ENCODE data around the gene R3HDM2. TPM values are rescaled to one million over a fixed set of nuclear protein-coding genes. Genes with fewer than 3 reads are reported as not detected.
"Not testable (repeated sequence)": the region's sequence is repeated elsewhere in the genome, so short reads cannot be mapped to it uniquely, and the experiment has no call there.

The R3HDM2 gene
- total RNA-seq, 2 donors from 2014 or later = 82.7 to 116 TPM

DNA sequence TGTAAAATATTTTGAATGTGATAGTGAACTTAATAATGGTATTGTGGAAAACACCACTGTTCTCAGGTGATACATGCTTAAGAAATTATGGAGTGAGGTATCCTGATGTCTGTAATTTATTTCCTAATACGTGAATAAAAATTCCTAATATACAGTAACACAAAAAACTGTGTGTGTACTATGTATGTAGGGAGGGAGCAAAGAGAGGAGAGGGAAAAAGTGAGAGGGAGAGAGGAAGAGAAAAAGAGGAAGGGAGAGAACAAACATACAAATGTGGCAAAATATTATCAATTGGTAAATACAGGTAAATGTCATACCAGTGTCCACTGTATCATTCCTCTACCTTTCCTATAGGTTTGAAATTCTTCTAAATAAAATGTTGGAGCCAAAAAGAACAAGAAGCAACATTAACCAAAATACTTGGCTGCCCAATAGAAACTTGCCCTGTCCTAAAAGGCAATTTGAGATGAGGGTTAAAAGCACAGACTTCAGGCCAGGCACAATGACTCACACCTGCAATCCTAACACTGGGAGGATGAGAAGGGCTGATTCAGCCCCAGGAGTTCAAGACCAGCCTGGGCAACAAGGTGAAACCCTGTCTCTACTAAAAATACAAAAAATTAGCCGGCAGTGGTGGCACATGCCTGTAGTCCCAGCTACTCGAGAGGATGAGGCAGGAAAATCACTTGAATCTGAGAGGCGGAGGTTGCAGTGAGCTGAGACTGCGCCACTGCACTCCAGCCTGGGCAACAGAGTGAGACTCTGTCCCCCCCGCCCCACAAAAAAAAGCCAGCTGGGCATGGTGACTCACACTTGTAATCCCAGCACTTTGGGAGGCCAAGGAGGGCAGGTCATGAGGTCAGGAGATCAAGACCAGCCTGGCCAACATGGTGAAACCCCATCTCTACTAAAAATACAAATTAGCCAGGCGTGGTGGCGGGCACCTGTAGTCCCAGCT, 14.5 kb downstream of the R3HDM2 start:
- Mint-ChIP-seq H3K36me3 (ENCODE audit: low read depth) (no peaks in the 10 kb centered on the region), H3K4me1 (peaks cover 5% of the 10 kb centered on the region), H3K4me3 (no peak overlapping the region), H3K9me3 (no peaks in the 10 kb centered on the region), H3K27me3 (ENCODE audit: insufficient read depth) (no peaks in the 10 kb centered on the region), H3K27ac (no peak overlapping the region)
- H3K4me3 ChIP-seq (ENCODE audit: low read length) = no peak overlapping the region
- TF ChIP-seq, protein P1, sequence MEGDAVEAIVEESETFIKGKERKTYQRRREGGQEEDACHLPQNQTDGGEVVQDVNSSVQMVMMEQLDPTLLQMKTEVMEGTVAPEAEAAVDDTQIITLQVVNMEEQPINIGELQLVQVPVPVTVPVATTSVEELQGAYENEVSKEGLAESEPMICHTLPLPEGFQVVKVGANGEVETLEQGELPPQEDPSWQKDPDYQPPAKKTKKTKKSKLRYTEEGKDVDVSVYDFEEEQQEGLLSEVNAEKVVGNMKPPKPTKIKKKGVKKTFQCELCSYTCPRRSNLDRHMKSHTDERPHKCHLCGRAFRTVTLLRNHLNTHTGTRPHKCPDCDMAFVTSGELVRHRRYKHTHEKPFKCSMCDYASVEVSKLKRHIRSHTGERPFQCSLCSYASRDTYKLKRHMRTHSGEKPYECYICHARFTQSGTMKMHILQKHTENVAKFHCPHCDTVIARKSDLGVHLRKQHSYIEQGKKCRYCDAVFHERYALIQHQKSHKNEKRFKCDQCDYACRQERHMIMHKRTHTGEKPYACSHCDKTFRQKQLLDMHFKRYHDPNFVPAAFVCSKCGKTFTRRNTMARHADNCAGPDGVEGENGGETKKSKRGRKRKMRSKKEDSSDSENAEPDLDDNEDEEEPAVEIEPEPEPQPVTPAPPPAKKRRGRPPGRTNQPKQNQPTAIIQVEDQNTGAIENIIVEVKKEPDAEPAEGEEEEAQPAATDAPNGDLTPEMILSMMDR (conservative IDR thresholded peaks at IDR 0.05) = no peak
- no peak overlapping the region for H3K9ac ChIP-seq (ENCODE audit: extremely low read depth, low read length, poor library complexity, severe bottlenecking)
- H3K4me1 ChIP-seq (ENCODE audit: control insufficient read depth, insufficient read depth, low read length) = no peaks in the 10 kb centered on the region
- no peak for DNase-seq
- H3K27me3 ChIP-seq (ENCODE audit: control insufficient read depth, insufficient read depth, low read length, poor library complexity, severe bottlenecking) = no peaks in the 10 kb centered on the region
- peaks cover 6% of the 10 kb centered on the region for H3K36me3 ChIP-seq (ENCODE audit: control insufficient read depth, insufficient read depth, low read length)
- no peaks in the 10 kb centered on the region for H3K9me3 ChIP-seq (ENCODE audit: control insufficient read depth, low read length)
- 92 to 96% methylated on average over 7 of the region's 8 CpGs for WGBS, 2 experiments (ENCODE audit: insufficient coverage in 1 of 2, insufficient read length in 1 of 2)
- peak overlapping the region; percentile 44 for H3K27ac ChIP-seq (ENCODE audit: low read depth, low read length)

DNA sequence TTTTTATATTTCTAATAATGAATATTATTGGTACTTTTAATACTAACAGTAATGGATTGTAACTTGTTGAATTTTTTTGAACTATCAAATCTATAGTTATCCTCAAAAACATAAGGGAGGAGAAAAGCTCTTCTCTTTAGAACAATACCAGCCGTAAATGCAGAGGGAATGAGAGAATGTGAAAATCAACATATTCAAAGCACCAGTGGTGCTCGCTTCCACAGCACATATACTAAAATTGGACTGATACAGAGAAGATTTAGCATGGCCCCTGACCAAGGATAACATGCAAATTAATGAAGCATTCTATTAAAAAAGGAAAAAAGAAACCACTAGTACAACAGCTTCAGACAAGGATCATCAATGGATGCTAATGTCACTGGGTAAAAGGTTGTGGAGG, 15.8 kb downstream of the R3HDM2 start:
- H3K9ac ChIP-seq (ENCODE audit: extremely low read depth, low read length, poor library complexity, severe bottlenecking) = no peak overlapping the region
- Mint-ChIP-seq H3K4me1 (peaks cover 5% of the 10 kb centered on the region), H3K4me3 (no peak overlapping the region), H3K27me3 (ENCODE audit: insufficient read depth) (no peaks in the 10 kb centered on the region), H3K27ac (no peak overlapping the region), H3K9me3 (no peaks in the 10 kb centered on the region), H3K36me3 (ENCODE audit: low read depth) (no peaks in the 10 kb centered on the region)
- H3K4me3 ChIP-seq (ENCODE audit: low read length) = no peak overlapping the region
- H3K36me3 ChIP-seq (ENCODE audit: control insufficient read depth, insufficient read depth, low read length) = peaks cover 6% of the 10 kb centered on the region
- DNase-seq = no peak
- H3K9me3 ChIP-seq (ENCODE audit: control insufficient read depth, low read length) = no peaks in the 10 kb centered on the region
- H3K27ac ChIP-seq (ENCODE audit: low read depth, low read length) = no peak overlapping the region
- TF ChIP-seq, protein P1 (conservative IDR thresholded peaks at IDR 0.05) = no peak
- no peaks in the 10 kb centered on the region for H3K27me3 ChIP-seq (ENCODE audit: control insufficient read depth, insufficient read depth, low read length, poor library complexity, severe bottlenecking)
- no peaks in the 10 kb centered on the region for H3K4me1 ChIP-seq (ENCODE audit: control insufficient read depth, insufficient read depth, low read length)
- WGBS, 2 experiments (ENCODE audit: insufficient coverage in 1 of 2, insufficient read length in 1 of 2) = 83 to 94% methylated on average over 1 to 2 of the region's 2 CpGs

DNA sequence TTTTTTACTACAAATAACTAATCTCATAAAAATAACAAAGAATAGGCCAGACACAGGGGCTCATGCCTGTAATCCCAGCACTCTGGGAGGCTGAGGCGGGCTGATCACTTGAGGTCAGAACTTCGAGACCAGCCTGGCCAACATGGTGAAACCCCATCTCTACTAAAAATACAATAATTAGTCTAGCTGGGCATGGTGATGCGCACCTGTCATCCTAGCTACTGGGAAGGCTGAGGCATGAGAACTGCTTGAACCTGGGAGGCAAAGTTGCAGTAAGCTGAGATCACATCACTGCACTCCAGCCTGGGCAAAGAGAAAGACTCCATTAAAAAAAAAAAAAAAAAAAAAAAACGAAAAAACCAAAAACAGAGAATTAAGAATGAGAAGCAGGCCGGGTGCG, 16.7 kb downstream of the R3HDM2 start:
- WGBS, 2 experiments (ENCODE audit: insufficient coverage in 1 of 2, insufficient read length in 1 of 2) = 89 to 100% methylated on average over 3 to 6 of the region's 6 CpGs
- not testable (repeated sequence) for H3K4me1 Mint-ChIP-seq; H3K9ac ChIP-seq (ENCODE audit: extremely low read depth, low read length, poor library complexity, severe bottlenecking)

More for the DNA sequence above, 16.7 kb downstream of the R3HDM2 start:
- not testable (repeated sequence) for H3K4me3 Mint-ChIP-seq; H3K36me3 ChIP-seq (ENCODE audit: control insufficient read depth, insufficient read depth, low read length); H3K9me3 Mint-ChIP-seq; DNase-seq; H3K27ac ChIP-seq (ENCODE audit: low read depth, low read length); H3K27me3 Mint-ChIP-seq (ENCODE audit: insufficient read depth); H3K36me3 Mint-ChIP-seq (ENCODE audit: low read depth); H3K4me1 ChIP-seq (ENCODE audit: control insufficient read depth, insufficient read depth, low read length); H3K27me3 ChIP-seq (ENCODE audit: control insufficient read depth, insufficient read depth, low read length, poor library complexity, severe bottlenecking); H3K9me3 ChIP-seq (ENCODE audit: control insufficient read depth, low read length); H3K27ac Mint-ChIP-seq; H3K4me3 ChIP-seq (ENCODE audit: low read length)
